GM12875 (cell line): ENCODE measurements around the gene ADORA1.

Source experiments
- H3K4me3 ChIP-seq: one replicate; pipeline ENCODE4 v1.5.1; 2011; ENCODE audit warnings: low read depth, low read length, control low read depth
- TF ChIP-seq, protein P1 (sequence below): IDR thresholded peaks from 2 replicates; pipeline ENCODE4 v1.5.1; 2011; ENCODE audit warnings: low read depth, mild to moderate bottlenecking, control low read depth, inconsistent platforms, low read length, moderate library complexity, borderline replicate concordance; ENCODE audit not compliant: insufficient read depth

Gene ADORA1

DNA sequence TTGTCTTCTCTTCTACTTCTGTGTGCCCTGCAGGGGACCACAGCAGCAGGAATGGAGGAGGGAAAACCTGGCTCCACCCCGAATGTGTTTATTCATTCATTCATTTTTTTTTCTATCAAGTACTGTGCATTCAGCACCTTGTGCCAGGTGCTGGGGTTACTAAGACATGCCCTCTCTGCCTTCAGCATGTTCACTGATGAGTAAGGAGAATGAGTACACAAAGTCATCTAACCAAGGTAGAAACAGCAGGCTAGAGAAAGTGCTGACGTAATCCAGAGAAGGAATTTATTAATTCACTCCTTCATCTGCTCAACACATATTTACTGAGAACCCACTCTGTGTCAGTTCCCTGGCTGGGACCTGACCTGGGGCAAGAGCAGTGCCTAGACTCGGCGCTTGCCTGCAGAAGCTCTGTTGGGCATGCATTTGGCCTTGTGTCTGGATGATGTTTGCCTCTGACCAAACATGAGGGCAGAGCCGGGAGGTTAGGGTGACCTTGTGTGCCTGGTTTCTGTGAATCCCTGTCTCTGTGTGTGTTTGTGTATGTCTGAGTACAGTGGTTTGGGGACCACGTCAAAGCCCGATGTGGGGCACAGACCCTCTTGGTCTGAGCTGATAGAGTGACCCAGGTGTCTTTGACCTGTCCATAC lies 38.4 kb upstream of the ADORA1 start:
- TF ChIP-seq, protein P1, sequence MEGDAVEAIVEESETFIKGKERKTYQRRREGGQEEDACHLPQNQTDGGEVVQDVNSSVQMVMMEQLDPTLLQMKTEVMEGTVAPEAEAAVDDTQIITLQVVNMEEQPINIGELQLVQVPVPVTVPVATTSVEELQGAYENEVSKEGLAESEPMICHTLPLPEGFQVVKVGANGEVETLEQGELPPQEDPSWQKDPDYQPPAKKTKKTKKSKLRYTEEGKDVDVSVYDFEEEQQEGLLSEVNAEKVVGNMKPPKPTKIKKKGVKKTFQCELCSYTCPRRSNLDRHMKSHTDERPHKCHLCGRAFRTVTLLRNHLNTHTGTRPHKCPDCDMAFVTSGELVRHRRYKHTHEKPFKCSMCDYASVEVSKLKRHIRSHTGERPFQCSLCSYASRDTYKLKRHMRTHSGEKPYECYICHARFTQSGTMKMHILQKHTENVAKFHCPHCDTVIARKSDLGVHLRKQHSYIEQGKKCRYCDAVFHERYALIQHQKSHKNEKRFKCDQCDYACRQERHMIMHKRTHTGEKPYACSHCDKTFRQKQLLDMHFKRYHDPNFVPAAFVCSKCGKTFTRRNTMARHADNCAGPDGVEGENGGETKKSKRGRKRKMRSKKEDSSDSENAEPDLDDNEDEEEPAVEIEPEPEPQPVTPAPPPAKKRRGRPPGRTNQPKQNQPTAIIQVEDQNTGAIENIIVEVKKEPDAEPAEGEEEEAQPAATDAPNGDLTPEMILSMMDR, result no peak
- no peak overlapping the region for H3K4me3 ChIP-seq

- no peak overlapping the region for H3K4me3 ChIP-seq
- TF ChIP-seq, protein P1, result no peak
These were observed 37.9 kb upstream of the ADORA1 start for GRCh38 chr1:203089651-203090045.

DNA sequence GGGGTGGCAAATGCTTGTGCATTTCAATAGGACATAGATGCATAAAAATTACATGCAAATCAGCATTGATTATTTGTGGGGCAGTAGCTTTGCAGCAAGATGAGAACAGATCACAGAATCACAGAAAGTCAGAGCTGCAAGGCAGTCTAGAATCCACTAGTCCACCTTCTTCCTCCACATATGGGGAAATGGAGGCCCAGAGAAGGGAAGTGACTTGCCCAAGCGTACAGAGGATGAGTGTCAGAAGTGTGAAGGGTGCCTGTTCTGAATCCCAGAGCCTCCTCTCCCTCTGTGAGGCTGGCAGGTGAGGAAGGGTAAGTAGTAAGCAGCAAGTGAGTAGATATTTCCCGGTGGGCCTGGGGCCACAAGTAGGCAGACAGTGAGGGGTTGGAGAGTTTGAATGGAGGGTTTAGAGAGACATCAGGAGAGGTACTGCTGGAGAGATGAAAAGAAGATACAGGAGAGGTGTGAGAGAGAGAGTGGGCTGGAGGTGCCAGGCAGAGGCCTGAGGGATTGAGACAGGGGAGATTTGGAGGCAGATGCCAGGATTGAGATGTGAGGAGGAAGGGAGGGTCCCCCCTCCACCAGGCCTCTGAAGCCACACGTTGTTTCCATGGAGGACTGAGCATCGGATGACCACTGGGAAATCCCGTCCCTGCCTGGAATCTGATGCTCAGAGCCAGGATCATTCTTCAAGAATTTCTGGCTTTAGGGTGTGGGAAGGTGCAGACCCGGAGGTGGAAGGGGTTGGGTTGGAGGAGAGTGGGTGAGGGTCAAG lies 36.9 kb upstream of the ADORA1 start:
- TF ChIP-seq, protein P1, result no peak
- H3K4me3 ChIP-seq, result no peak overlapping the region

DNA sequence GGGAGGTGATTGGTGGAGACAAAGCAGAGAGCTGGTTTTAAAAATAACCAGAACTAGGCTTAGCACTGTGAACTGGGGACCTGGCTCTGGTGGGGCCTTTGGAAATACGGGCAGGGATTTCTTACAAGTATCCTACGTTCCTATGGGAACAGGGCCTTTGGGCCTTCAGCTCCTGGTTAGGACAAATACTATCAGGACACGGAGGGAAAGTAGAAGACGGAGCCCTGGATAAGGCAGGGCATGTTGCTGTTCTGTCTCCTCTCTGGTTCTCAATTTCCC lies 36.4 kb upstream of the ADORA1 start:
- no peak overlapping the region for H3K4me3 ChIP-seq
- TF ChIP-seq, protein P1, result no peak

DNA sequence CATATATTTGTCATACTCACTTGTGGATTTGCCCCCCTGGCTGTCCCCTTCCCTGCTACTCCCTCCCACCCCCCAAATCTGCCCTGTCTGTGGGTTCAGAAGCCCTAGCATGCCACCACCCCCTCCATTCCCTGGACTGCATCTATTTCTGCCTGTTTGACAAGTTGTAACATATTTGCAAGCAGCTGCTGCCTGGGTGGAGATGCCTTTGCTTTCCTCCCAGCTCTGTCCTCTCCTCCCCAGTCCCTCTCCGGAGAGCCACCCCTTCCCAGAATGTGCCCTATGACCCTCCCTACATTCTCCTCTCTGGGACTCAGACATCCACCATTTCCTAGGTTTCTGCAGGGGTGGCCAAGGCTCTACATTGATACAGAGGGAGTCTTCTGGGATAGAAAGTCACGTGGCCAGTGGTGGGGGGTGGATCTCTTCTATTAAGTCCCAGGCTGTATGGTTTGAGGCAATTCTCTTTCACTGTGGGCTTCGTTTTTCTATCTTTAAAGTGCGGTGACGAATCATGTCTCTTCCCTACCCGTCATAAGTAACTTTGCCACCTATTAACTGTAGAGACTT lies 35.7 kb upstream of the ADORA1 start:
- TF ChIP-seq, protein P1, result no peak
- H3K4me3 ChIP-seq, result no peak overlapping the region

- TF ChIP-seq, protein P1, result no peak
- no peak overlapping the region for H3K4me3 ChIP-seq
These were observed 33.6 kb upstream of the ADORA1 start for GRCh38 chr1:203093754-203094410.
